Measurements from ENCODE around the gene ZNF287.

The ZNF287 gene

GRCh38 chr17:16568541-16569357 lies at the start of gene ZNF287:
ZNF287 (minus strand) TSS chr17:16569204; CDS start chr17:16567731, 1,473 bp downstream.
- H3K27ac ChIP-seq (ENCODE audit: low read depth, low read length), result peak within 1 kb of the TSS; percentile 27; the same call in 1 of the 2 replicates

GRCh38 chr17:16617481-16618060 lies 48.6 kb upstream of the ZNF287 start:
- TF ChIP-seq EZH2phosphoT487 (IDR thresholded peaks at IDR 0.05; ENCODE audit: borderline replicate concordance, low read length), result no peak
- TF ChIP-seq CTCF (IDR thresholded peaks at IDR 0.05; ENCODE audit: low read depth, low read length, poor library complexity, severe bottlenecking), result no peak
- H4K20me1 ChIP-seq (ENCODE audit: control insufficient read depth, insufficient read depth, low read depth, low read length), result no peaks in the 10 kb centered on the region
- no peaks in the 10 kb centered on the region for H3K4me1 ChIP-seq (ENCODE audit: control insufficient read depth, low read length)
- H3K4me2 ChIP-seq (ENCODE audit: low read length), result no peak overlapping the region
- H3K27me3 ChIP-seq (ENCODE audit: control insufficient read depth, low read length), result no peaks in the 10 kb centered on the region
- H3K79me2 ChIP-seq (ENCODE audit: control insufficient read depth, low read length), result no peaks in the 10 kb centered on the region
- no peaks in the 10 kb centered on the region for H3K9me2 ChIP-seq (replicated peaks; ENCODE audit: control insufficient read depth, low read length)
- no peak overlapping the region for H3K4me3 ChIP-seq (ENCODE audit: low read length)
- H3F3A ChIP-seq (ENCODE audit: control insufficient read depth, insufficient read depth), result no peaks in the 10 kb centered on the region
- H3K36me3 ChIP-seq (ENCODE audit: control insufficient read depth, low read length), result no peaks in the 10 kb centered on the region
- H3K27ac ChIP-seq (ENCODE audit: low read depth, low read length), result no peak overlapping the region
- peaks cover 17% of the 10 kb centered on the region for H3K9me3 ChIP-seq (ENCODE audit: control insufficient read depth, insufficient read depth, low read length)

More at GRCh38 chr17:16568541-16569357, at the start of gene ZNF287:
- H3K4me1 ChIP-seq (ENCODE audit: control insufficient read depth, low read length), result peaks cover 28% of the 10 kb centered on the region
- peaks cover 17% of the 10 kb centered on the region for H3K36me3 ChIP-seq (ENCODE audit: control insufficient read depth, low read length)
- peak within 1 kb of the TSS; percentile 96 for H3K4me2 ChIP-seq (ENCODE audit: low read length)
- H3K9me3 ChIP-seq (ENCODE audit: control insufficient read depth, insufficient read depth, low read length), result no peaks in the 10 kb centered on the region
- H3K9me2 ChIP-seq (replicated peaks; ENCODE audit: control insufficient read depth, low read length), result no peaks in the 10 kb centered on the region
- H3F3A ChIP-seq (ENCODE audit: control insufficient read depth, insufficient read depth), result peaks cover 7% of the 10 kb centered on the region; the same call in 1 of the 2 replicates
- peak within 1 kb of the TSS; percentile 91 for H3K4me3 ChIP-seq (ENCODE audit: low read length)
- no peaks in the 10 kb centered on the region for H3K27me3 ChIP-seq (ENCODE audit: control insufficient read depth, low read length)
- TF ChIP-seq EZH2phosphoT487 (IDR thresholded peaks at IDR 0.05; ENCODE audit: borderline replicate concordance, low read length) (no peak), CTCF (IDR thresholded peaks at IDR 0.05; ENCODE audit: low read depth, low read length, poor library complexity, severe bottlenecking) (no peak)
- H3K79me2 ChIP-seq (ENCODE audit: control insufficient read depth, low read length), result peaks cover 11% of the 10 kb centered on the region
- H4K20me1 ChIP-seq (ENCODE audit: control insufficient read depth, insufficient read depth, low read depth, low read length), result no peaks in the 10 kb centered on the region

GRCh38 chr17:16599537-16599936 lies 30.5 kb upstream of the ZNF287 start:
- Histone ChIP-seq H3K27ac (ENCODE audit: low read depth, low read length) (no peak overlapping the region), H3K79me2 (ENCODE audit: control insufficient read depth, low read length) (no peaks in the 10 kb centered on the region), H3K4me1 (ENCODE audit: control insufficient read depth, low read length) (no peaks in the 10 kb centered on the region), H3K27me3 (ENCODE audit: control insufficient read depth, low read length) (peaks cover 8% of the 10 kb centered on the region), H3K36me3 (ENCODE audit: control insufficient read depth, low read length) (no peaks in the 10 kb centered on the region), H3K4me3 (ENCODE audit: low read length) (no peak overlapping the region), H3K4me2 (ENCODE audit: low read length) (no peak overlapping the region), H3K9me2 (replicated peaks; ENCODE audit: control insufficient read depth, low read length) (no peaks in the 10 kb centered on the region), H3F3A (ENCODE audit: control insufficient read depth, insufficient read depth) (no peaks in the 10 kb centered on the region), H3K9me3 (ENCODE audit: control insufficient read depth, insufficient read depth, low read length) (no peaks in the 10 kb centered on the region), H4K20me1 (ENCODE audit: control insufficient read depth, insufficient read depth, low read depth, low read length) (no peaks in the 10 kb centered on the region)
- TF ChIP-seq CTCF (IDR thresholded peaks at IDR 0.05; ENCODE audit: low read depth, low read length, poor library complexity, severe bottlenecking), result no peak
- TF ChIP-seq EZH2phosphoT487 (IDR thresholded peaks at IDR 0.05; ENCODE audit: borderline replicate concordance, low read length), result no peak

Data from DOHH2 (cell line).